Measurements from ENCODE around the gene EIF4E. TPM values are rescaled to one million over a fixed set of nuclear protein-coding genes. Genes with fewer than 3 reads are reported as not detected.

The EIF4E gene, protein sequence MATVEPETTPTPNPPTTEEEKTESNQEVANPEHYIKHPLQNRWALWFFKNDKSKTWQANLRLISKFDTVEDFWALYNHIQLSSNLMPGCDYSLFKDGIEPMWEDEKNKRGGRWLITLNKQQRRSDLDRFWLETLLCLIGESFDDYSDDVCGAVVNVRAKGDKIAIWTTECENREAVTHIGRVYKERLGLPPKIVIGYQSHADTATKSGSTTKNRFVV
- total RNA-seq = 89.2 and 93.0 TPM in 2 replicates

DNA sequence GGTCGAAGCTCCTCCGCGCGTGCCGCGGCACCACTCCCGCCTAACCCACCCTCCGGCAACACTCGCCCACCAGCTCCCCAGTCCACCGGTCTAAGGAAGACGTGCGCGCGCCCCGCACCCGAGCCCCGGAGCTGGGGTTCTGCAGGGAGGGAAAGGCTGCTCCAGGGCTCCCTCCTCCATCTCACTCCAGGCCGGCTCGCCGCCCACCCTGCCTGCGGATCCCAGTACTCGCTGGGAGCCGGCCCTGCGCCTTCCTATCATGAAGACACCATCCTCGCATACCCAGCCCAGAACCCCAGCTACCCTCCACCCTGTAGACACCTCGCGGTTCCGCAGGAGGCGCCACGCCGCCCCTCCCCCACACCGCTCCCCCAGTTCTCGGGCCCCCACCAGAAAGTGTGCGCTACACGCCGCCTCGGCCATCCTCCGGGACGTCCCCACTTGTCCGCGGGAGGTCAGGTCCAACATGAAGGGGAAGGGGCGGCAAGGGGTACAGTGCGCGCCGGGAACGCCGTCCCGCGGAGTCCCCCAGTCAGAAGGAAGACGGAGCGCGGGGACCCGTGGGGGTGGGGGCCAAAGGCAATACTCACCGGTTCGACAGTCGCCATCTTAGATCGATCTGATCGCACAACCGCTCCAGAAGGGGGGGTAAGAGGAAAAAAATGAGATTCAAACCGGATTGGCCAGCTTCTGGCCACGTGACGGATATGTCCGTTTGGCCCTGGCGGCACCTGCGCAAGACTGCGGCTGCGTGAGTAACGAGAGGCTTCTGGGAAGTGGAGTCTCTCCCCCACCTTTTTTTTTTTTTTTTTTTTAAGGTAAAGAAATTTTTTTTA lies at the start of gene EIF4E:
EIF4E (minus strand) TSS at position 629 of the 836 bp plus-strand sequence; CDS start at position 608, 21 bp downstream.
- intact Hi-C loops (cut with micrococcal nuclease) = loop anchor here (1.0 to 5.0 kb wide), 19 partner anchors 67 to 1022 kb away; partner anchors contain the start of genes ADH5, DAPP1, H2AZ1 and LAMTOR3

DNA sequence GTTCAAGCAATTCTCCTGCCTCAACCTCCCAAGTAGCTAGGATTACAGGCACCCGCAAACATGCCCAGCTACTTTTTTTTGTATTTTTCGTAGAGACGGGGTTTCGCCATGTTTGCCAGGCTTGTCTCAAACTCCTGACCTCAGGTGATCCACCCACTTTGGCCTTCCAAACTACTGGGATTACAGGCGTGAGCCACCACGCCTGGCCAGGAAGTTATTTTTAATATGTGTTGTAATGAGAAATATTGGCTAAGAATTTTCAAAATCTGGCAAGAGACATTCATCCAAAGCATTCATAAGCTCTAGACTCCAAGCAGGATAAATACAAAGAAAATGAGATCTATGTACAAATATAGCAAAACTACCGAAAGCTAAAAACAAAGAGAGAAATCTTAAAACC lies 48.6 kb upstream of the EIF4E start:
- intact Hi-C loops (cut with micrococcal nuclease) = no loop called here

DNA sequence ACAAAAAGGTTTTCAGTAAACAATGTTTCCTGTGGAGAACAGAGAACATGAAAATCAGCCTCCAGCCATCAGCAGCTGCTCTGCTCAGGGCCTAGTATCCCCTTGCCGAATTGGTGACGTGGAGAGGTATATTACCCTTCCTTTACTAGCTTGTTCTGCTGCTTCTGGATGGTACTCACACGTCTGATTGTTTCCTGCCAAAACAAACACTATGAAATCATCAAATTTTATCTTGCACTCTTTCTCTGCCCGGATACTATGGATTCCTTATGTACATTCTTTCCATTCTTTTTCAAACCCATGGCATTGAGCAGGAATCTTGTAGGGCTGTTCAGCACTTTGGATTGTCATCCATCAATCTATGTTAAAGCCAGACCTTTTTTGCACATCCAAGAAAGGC lies 47.8 kb upstream of the EIF4E start:
- intact Hi-C loops (cut with micrococcal nuclease) = no loop called here

DNA sequence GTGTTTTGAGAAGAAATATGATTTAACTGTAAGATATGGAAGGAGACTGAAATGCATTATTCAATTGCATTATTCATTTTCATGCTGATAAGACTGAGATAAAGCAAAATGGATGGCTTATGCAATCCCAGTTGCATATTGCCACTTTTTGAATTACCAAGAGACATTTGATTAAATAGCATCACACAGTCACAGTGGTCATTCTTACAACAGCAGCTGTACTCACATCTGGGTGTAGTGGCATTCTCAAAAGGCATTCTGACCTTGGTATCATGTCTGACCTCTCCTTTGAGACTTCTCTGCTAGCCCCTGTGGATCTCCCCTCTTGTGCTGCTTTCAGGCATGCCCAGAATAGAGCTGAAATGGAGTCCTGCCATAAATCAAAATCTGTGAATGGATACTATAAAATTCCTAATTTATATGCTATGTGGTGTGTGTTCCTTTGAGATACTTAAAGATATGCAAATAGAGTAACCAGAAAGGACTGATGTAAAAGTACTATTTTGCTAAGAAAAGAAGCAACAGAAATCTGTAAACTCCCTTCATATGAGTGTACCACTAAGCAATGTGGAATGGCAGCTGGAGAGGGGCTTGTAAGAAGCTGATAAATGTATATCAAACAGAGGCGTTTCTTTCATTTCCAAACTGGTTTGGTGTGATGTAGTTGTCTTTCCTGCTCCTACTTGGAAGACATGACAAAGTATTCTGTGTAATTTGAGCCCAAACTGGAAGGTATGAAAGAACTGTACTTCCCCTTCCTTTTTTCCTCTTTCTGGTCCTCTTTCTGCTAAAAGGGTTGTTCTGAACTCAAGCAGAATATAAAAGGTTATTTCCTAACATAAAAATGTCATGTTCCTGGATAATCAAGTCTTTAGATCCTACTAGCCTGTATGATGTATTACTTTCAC lies 41.2 kb upstream of the EIF4E start:
- intact Hi-C loops (cut with micrococcal nuclease) = no loop called here

DNA sequence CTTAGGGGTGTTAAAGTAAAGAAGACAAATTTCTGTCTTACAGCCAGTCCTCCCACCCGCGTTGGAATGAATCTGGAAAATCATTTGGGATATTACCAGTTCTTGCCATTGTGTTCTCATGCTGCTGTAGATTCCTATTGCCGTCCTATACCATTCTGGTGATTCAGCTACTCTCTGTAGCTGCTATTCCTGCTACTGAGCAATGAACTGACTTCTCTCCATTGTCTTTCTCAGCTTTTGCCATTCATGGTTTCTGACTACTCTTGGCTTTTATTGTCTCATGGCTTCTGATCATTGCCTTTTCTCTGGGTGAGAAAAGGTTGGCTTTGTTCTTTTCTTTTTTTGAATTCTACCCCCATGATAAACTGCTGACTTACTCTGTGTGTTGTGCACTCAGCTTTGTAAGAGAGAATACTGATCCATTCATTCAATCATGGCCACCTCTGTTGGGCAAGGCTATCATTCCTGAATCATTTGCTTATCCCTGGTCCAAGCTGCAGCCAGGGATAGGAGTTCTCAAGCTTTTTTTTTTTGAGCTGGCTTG lies 38.9 kb upstream of the EIF4E start:
- intact Hi-C loops (cut with micrococcal nuclease) = no loop called here

DNA sequence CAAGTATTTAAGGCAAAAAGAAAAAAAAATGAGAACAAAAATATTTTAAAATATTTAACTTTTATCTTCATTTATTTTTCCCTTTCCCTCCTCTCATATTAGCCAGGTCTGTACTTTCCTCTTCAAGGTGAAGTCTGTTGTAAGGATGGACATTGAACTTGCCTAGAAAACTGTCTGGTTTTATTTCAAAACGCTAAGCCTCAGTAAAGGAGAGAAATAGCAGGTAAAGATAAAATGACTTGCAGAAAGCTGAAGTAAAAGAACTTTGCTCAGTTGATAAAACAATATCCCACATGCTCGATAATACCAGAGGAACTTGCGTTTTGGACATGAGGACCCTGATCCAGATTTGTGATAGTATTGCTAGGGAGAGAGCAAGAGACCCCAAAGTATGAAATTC lies 38.0 kb upstream of the EIF4E start:
- intact Hi-C loops (cut with micrococcal nuclease) = no loop called here

DNA sequence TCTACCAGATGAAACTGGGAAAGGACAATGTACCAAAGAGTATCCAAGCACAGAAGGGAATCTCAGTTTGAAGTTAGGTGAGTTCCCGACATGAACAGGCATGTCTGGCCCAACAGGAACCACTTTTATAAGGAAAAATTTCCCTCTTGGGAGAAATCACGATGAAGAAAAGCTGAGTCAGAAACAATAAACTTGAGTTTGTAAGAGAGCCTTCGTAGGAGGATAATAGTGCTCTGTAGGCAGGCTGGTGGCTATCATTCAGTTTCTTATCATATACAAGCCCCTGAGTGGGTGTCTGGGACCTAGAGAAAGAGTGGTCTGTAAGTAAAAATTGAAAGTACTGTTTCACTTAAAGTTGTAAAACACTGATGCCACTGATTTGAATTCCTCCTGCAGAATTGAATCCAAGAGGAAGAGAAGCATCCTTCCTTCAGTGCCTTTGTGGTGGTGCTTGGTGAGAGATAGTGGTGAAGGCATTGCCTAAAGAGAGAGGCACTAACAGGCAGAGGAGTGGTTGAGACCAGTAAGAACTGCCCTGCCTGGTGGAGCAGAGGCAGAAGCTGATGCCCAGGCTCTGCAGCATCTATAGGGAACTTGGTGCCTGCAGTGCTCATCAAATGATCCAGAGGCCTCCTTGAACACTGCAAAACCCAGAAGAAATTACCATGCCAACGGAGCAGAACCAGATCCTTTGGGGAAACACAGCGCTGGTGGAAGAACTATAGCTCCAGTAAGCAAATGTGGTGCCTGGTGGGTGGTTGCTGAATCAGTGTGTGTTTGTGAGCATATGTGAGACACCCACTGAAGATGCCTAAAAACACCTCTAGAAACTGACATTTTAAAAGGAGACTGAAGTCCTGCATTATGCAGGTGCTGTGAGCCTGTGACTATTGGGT lies 34.9 kb upstream of the EIF4E start:
- intact Hi-C loops (cut with micrococcal nuclease) = no loop called here

DNA sequence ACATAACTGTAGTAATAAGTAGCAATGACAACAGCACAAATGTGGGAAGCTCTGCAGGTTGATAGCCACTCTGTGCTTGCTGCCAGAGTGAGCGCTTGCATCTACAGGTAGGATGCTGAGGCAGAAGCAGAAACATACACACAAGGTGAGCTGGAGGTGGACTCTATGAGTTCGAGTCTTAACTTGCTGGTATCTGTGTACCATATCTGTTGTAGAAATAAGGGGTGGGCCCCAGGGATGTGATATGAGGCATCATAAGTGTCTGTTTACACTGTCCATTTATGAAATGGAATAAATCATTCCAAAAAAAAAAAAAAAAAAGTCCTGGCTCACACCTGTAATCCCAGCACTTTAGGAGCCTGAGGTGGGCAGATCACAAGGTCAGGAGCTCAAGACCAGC lies 32.8 kb upstream of the EIF4E start:
- intact Hi-C loops (cut with micrococcal nuclease) = no loop called here

DNA sequence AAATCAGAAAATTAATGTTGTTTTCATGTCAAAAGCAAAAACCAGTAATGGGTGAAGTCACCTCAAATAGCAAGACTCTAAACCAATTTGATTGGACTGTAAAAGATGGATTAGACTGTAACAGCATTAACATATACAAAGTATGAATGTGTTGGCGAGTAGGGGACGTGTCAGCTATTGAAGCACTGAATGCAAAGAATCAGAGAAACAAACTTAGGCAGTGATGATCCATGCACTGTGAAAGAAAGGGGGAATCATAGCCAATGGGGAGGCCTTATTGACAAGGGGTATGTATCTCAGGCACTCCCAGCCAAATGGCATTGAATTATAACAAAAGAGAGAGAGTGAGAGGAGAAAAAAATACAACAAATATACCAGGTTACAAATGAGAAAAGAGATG lies 30.5 kb upstream of the EIF4E start:
- intact Hi-C loops (cut with micrococcal nuclease) = no loop called here

DNA sequence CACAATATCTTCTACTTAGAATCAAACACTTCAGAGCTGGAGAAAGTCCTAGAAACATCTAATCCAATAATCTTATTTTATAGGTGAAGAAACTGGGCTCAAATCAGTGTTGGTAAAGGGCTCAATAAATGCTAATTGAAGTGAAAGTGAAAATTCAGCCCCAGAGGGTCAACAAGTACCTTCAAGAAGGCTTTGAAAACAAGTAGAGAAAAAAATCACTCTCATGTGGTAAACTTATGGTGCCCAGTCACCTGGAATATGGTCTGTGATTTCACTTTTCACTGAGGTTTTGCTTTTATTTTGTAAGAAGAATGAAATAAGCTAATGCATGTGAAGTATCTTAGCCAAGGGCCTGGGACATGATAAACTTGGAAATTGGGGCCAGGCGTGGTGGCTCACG lies 29.1 kb upstream of the EIF4E start:
- intact Hi-C loops (cut with micrococcal nuclease) = no loop called here

DNA sequence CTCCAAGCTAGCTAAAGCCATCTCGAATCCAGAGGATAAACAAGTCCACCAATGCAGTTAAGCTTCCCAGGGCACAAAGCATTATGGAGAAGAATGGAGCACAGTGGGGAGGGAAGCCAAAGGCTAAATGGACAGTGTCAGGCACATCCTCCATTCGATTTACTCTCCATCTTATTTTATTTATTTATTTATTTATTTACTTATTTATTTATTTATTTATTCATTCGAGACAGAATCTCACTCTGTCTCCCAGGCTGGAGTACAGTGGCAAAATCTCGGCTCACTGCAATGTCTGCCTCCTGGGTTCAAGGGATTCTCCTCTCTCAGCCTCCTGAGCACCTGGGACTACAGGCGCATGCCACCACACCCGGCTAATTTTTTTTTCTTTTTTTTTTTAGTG lies 26.3 kb upstream of the EIF4E start:
- intact Hi-C loops (cut with micrococcal nuclease) = no loop called here

DNA sequence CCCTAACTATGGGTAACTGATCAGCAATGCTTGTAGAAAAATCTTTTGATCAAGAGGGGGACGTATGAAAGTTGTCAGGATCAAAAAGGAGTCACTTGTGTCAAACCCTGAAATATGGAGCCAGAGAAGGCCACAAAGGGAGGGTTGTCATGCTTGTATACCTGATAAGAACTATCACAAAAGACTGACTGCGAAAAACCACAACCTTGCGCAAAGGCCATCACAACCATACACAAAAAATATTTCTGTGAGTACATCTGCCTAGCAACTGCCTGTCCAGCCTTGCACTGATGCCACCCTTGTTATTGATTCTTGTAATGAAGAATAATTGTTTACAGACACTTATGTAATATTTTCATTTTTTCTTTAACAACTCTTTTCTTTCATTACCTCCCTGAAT lies 22.8 kb upstream of the EIF4E start:
- intact Hi-C loops (cut with micrococcal nuclease) = no loop called here

DNA sequence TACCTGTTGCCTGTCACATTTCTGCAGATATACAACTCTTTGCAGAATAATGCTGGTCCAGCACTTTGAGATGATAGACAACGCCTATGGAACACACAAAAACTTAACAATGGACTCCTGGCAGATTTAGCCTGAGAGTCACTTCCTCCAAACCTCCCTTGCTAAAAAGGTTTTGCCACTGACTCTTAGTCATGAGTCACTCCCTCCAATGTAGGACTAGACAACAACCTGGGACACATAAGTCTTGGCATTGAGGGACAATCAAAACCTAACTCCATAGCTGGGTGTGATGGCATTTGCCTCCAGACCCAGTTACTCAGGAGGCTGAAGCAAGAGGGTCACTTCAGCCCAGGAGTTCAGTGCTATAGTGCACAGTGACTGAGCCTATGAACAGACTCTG lies 22.0 kb upstream of the EIF4E start:
- intact Hi-C loops (cut with micrococcal nuclease) = no loop called here

DNA sequence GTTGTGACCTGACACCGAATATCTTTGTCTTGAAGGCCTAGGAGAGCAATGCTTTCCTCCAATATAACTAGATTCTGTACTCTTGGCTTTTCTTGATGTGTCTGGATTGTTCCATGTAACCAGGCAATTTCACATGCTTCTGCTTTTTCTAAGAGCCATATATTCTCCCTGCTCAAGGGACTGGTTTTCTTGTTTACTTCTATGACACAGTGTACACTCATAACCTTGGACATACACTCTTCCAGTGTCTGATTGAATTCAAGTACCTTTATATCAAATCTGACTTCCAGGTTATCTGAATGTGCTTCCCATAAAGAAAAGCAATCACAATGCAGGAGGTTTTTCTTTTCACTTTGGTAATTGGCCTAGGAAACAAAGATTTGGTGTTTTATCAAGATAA lies 17.4 kb upstream of the EIF4E start:
- intact Hi-C loops (cut with micrococcal nuclease) = no loop called here

DNA sequence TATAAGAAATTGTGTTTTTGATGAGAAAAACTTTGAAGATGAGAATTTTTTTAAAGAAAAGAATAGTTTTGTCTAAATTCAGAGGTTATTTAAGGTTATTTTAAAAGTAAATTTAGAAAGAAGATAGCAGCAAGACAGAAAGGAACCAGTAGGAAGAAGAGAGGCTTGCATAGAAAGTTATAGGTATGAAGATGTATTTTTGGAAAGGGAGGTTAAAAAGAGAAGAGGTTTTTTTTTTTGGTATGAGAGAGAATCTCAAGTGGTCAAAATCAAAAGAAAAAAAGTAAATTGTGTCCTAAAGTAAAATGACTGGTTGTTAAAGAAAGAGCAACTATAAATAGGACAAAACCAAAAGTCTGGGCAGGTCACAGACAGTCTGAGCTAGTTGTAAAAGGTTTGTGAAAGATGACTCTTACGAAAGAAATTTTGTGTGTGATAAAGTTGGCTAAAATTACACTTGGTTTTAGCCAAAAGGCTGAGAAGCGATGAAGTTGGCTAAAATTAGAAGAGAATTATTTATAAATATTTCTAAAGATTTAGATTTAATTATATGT lies 16.4 kb upstream of the EIF4E start:
- intact Hi-C loops (cut with micrococcal nuclease) = no loop called here

DNA sequence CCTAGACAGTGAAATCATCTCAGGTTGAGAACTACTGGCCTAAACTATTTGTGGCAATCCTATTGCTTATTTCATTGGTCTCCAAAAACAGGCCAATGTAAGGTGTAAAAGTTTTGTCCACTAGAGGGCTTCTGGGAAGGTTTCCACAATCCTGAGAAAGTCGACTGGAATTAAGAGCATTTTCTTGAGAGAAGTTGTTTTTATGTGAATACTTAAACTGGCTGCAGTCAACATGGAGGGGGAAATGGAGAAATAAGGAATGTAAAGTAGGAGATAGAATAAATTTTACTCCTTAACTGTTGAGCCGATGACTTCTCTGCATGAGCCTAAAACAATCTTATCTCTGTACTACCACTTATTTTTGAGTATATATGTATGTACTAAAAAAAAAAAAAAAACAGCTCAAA lies 11.0 kb upstream of the EIF4E start:
- intact Hi-C loops (cut with micrococcal nuclease) = loop anchor here (1.0 to 2.0 kb wide), 2 partner anchors 116 to 465 kb away; no protein-coding TSS in a partner anchor

DNA sequence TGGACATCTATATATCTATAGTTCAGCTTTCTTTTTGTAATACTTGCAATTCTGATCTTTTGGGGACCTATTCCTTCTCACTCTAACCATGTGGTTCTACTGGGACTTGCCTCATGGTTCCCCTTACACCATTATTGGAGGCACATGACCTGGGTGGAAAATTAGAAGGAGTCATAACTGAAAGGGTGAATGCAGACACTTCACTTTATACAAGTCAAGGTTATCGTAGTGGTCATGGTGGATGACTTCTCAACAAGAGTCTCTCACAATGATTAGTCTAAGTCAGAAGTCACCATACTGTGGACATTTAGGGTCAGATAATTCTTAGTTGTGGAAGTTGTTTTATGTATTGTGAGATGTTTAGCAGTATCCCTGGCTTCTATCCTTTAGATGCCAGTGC lies 10.5 kb upstream of the EIF4E start:
- intact Hi-C loops (cut with micrococcal nuclease) = loop anchor here (1.0 kb wide), 1 partner anchor 117 kb away; no protein-coding TSS in a partner anchor

DNA sequence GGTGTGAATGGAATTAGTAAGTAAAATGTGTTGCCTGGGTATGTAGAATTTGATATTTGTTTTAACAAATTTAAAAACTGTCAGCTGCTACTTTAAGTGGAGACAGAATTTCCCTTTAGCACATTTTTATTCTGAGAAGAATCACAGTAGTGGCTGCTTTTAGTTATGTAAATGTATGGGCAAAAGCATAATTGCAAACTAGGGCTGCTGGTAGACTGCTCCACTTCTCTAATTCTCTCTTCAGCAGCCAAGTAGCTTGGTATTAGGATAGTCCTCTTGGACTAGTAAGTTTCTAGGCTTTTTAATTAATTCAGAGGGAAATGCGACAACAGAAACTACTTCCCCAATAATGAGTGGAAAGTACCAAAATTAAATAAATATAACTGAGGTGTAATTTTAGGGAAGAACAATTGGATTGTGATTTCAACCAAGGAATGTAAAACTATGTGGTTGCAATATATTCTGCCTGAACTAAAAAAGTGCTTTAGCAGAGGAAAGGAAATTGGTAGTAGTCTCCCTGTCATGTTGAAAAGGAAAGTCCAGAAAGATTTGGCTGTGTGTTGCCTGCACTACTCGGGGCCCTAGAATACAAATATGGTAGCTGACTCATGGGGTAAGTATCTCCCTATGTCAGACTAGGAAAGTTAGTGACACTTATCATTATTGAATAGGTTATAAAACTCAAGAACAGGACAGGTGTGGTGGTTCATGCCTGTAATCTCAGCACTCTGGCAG lies 9.2 kb upstream of the EIF4E start:
- intact Hi-C loops (cut with micrococcal nuclease) = no loop called here

DNA sequence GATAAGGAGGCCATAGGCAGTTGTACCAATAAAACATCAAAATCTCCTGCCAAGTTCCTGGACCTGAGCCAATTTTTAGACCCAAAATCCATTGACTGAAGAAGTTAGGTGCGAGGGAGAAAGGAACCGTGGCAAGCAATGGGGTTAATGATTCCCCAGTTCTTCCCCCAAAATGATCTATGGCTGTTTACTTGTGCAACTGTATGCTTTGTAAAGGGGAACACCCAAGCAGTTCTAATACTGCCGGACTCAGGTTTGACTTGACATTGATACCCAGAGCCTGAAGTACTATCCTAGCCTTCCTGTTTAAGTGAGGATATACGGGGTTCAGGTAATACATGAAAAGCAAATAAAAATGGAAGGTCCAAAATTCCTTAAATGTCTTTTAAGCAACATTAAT lies 6.7 kb upstream of the EIF4E start:
- intact Hi-C loops (cut with micrococcal nuclease) = no loop called here
